Glutamatergic neuron (in vitro differentiated cells): ENCODE measurements around the gene SOD2. TPM values are rescaled to one million over a fixed set of nuclear protein-coding genes. Genes with fewer than 3 reads are reported as not detected.

ENCODE experiments used
- DNase-seq: peaks from one replicate; pipeline ENCODE4 v3.0.0; 2022
- H3K27ac Mint-ChIP-seq: one replicate; pipeline ENCODE4 v1.8.0; 2020; ENCODE audit warnings: mild to moderate bottlenecking, mixed read lengths, inconsistent platforms; ENCODE audit not compliant: unreplicated experiment
- H3K27me3 Mint-ChIP-seq: one replicate; pipeline ENCODE4 v1.8.0; 2020; ENCODE audit warnings: mild to moderate bottlenecking, moderate library complexity, mixed read lengths, inconsistent platforms; ENCODE audit not compliant: unreplicated experiment
- H3K36me3 Mint-ChIP-seq: one replicate; pipeline ENCODE4 v1.8.0; 2020; ENCODE audit warnings: mild to moderate bottlenecking, mixed read lengths, inconsistent platforms; ENCODE audit not compliant: unreplicated experiment
- H3K4me1 Mint-ChIP-seq: one replicate; pipeline ENCODE4 v1.8.0; 2020; ENCODE audit warnings: mild to moderate bottlenecking, low read depth, mixed read lengths, inconsistent platforms; ENCODE audit not compliant: unreplicated experiment
- H3K4me3 Mint-ChIP-seq: one replicate; pipeline ENCODE4 v1.8.0; 2020; ENCODE audit warnings: mild to moderate bottlenecking, mixed read lengths, inconsistent platforms; ENCODE audit not compliant: unreplicated experiment
- H3K9me3 Mint-ChIP-seq: one replicate; pipeline ENCODE4 v1.8.0; 2020; ENCODE audit warnings: mild to moderate bottlenecking, moderate library complexity, mixed read lengths, inconsistent platforms; ENCODE audit not compliant: unreplicated experiment
- total RNA-seq: library from RNA; stranded (reverse); fragmentation: NEBNext Ultra II Directional; extraction: Animal tissue kit (Norgen Biotek cat#: 25700); gene quantifications from one replicate; pipeline ENCODE4 v1.2.1, GENCODE V29; 2021; ENCODE audit not compliant: unreplicated experiment
- TF ChIP-seq, protein P1 (sequence below): fragments of 200-600 bp; sonication (generic); IDR thresholded peaks from one replicate; pipeline ENCODE4 v1.5.0; 2021; ENCODE audit not compliant: partially characterized antibody, unreplicated experiment

Gene SOD2
- total RNA-seq, 1 donor from 2014 or later = 56.5 TPM

DNA sequence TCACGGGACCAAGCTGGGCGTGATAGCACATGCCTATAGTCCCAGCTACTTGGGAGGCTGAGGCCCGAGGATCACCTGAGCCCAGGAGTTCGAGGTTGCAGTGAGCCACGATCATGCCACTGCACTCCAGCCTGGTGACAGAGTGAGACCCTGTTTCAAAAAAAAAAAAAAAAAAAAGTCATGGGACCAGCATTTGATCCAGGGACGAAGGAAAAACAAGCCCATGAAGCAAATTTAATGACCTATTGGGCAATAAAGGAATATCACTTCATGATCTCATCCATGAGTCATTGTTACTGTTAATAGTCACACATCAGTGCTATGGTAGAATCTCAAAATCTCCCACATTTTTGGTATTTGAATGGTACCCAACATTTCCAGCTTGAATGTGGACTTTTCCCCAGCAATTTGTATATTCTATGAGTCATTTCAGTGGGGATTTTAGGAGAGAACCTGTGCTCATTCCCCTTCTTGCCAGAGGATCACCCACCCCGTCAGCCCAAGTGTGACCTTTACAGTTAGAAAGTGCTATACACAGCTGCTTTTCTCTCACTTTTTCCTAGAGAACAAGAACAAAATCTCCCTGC is 8.5 kb upstream of the SOD2 start:
- H3K36me3 Mint-ChIP-seq = peaks cover 5% of the 10 kb centered on the region
- peaks cover 3% of the 10 kb centered on the region for H3K27me3 Mint-ChIP-seq
- peaks cover 5% of the 10 kb centered on the region for H3K4me1 Mint-ChIP-seq
- no peak overlapping the region for H3K27ac Mint-ChIP-seq
- TF ChIP-seq, protein P1, sequence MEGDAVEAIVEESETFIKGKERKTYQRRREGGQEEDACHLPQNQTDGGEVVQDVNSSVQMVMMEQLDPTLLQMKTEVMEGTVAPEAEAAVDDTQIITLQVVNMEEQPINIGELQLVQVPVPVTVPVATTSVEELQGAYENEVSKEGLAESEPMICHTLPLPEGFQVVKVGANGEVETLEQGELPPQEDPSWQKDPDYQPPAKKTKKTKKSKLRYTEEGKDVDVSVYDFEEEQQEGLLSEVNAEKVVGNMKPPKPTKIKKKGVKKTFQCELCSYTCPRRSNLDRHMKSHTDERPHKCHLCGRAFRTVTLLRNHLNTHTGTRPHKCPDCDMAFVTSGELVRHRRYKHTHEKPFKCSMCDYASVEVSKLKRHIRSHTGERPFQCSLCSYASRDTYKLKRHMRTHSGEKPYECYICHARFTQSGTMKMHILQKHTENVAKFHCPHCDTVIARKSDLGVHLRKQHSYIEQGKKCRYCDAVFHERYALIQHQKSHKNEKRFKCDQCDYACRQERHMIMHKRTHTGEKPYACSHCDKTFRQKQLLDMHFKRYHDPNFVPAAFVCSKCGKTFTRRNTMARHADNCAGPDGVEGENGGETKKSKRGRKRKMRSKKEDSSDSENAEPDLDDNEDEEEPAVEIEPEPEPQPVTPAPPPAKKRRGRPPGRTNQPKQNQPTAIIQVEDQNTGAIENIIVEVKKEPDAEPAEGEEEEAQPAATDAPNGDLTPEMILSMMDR = no peak
- H3K4me3 Mint-ChIP-seq = no peak overlapping the region
- no peak for DNase-seq
- H3K9me3 Mint-ChIP-seq = peaks cover 1% of the 10 kb centered on the region

DNA sequence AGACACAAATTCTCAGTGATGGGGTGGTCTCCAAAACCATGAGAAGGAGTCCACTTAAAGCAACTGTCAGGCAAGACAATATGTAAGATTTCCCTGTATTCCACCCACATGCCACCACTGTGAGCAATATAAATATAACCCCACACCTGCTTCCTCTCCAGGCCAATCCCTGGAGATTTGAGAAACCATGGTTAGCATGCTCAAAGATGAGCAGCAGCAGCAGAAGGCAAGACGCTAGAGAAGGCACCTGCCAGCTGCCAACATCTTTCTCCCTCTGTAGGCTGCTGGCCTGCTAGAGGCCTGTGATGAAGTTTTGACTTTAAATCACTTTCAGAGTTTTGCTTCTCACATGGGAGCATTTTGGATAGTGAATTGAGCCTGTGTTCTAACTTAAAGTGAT is 7.9 kb upstream of the SOD2 start:
- Mint-ChIP-seq H3K36me3 (peaks cover 5% of the 10 kb centered on the region), H3K9me3 (peaks cover 1% of the 10 kb centered on the region), H3K27ac (no peak overlapping the region), H3K27me3 (peaks cover 3% of the 10 kb centered on the region), H3K4me3 (no peak overlapping the region), H3K4me1 (peaks cover 5% of the 10 kb centered on the region)
- DNase-seq = no peak
- TF ChIP-seq, protein P1 = no peak

DNA sequence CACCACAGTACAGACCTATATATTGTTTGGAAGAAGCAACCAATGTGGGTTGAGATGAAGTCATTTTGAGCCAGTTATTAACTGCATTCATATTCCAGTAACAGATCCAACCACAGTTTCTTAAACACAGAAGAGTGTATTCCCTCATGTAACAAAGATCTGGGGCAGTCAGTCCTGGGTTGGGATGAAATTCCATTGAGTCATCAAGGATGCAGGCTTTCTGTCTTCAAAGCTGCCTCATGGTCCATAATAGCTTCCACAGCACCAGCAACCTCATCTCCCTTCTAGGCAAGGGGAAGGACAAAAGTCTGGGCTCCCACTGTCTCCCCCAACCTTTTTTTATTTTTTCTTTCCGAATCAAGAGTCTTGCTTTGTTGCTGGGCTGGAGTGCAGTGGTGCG is 2.9 kb upstream of the SOD2 start:
- Mint-ChIP-seq H3K27ac (no peak overlapping the region), H3K4me1 (peaks cover 16% of the 10 kb centered on the region), H3K36me3 (peaks cover 5% of the 10 kb centered on the region), H3K4me3 (no peak overlapping the region), H3K9me3 (peaks cover 7% of the 10 kb centered on the region), H3K27me3 (peaks cover 7% of the 10 kb centered on the region)
- TF ChIP-seq, protein P1 = no peak
- no peak for DNase-seq

DNA sequence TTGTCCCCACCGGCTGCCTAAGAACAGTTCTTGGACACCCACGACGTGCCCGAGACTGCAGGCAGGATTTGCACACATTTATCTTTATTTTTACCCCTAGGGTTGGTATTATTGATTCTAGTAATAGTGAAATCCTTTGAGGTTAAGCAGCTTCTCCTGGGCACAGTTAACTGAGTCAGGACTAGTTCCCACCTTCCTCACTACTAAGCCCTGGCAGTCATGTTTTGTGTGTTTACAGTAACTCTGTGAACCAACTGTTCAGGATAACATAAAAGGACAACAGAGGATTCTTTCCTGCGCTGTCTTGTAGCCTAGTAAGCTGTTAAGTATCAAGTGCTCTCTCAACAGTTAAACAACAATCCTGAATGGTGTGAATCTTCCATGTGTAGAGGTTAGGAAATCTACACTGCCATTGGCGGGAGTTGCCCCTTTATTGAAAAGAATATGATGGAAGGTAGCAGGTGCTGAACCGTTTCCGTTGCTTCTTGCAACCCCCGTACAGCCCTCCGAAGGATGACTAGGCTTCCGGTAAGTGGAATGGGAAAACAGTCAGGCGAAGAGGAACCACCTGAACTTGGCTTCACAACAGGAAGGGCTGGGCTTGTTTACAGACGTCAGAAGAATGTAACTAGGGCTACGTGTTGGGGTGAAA is 979 bp upstream of the SOD2 start:
- peak overlapping the region; percentile 75 for H3K27ac Mint-ChIP-seq
- peaks cover 12% of the 10 kb centered on the region for H3K4me1 Mint-ChIP-seq
- H3K4me3 Mint-ChIP-seq = peak overlapping the region; percentile 88
- H3K36me3 Mint-ChIP-seq = no peaks in the 10 kb centered on the region
- no peak for DNase-seq
- peaks cover 7% of the 10 kb centered on the region for H3K9me3 Mint-ChIP-seq
- peaks cover 7% of the 10 kb centered on the region for H3K27me3 Mint-ChIP-seq
- TF ChIP-seq, protein P1 = no peak
